ENCODE data around the gene SLX4IP. TPM values are rescaled to one million over a fixed set of nuclear protein-coding genes. Genes with fewer than 3 reads are reported as not detected.

The SLX4IP gene
- total and polyA plus RNA-seq, 2 of the 13 experiments (the other 11 are each of a cell fraction or from before 2014, with no cell fraction given), result 3.6 to 7.3 TPM

DNA sequence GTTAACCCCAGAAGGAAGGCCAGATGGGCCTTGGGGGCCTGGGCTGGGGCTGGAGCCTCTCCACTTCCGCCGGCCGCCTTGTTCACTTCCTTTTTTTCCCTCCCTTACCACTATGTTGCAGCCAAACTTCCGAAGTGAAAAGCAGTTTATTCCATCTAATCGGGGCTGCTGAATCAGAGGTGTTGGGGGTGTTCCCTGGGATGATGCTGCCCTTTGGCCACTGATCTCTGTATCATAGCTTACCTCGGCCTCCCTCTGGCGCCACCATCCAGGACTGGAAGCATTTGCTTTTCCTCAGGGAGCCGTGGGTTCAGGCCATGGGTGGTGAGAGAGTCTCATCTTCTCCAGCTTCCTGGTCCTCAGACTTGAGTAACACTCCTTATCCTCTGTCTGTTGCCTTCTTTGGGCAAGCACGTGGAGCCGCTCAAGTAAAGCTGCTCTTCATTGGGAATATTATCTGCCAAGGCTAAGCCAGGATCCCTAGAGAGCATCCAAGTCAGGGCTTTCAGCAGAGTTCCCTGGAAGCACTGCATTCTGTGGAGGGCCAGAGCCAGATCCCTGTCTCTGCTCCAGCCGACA lies 39.6 kb downstream of the SLX4IP start:
- FAIRE-seq (no peak), DNase-seq (ENCODE audit: low spot score) (no peak), ATAC-seq (no peak)
- 87% methylated on average over 11 of the region's 11 CpGs for WGBS (ENCODE audit: low lambda C conversion rate)
- Histone ChIP-seq H3K4me1 (ENCODE audit: insufficient read depth, low read length) (peaks cover 21% of the 10 kb centered on the region), H3K79me2 (ENCODE audit: insufficient read depth, low read length) (peaks cover 2% of the 10 kb centered on the region), H4K20me1 (ENCODE audit: insufficient read depth, low read length) (no peaks in the 10 kb centered on the region), H2AFZ (ENCODE audit: low read length) (no peak overlapping the region), H3K9me3 (ENCODE audit: low read length) (no peaks in the 10 kb centered on the region), H3K4me3 (replicated peaks in 1 of 3; ENCODE audit: insufficient read depth in 1 of 3, low read depth in 2 of 3, low read length in 3 of 3) (no peak overlapping the region), H3K9ac (ENCODE audit: insufficient read depth, low read depth, low read length) (no peak overlapping the region), H3K36me3 (replicated peaks in 1 of 2; ENCODE audit: control insufficient read depth in 1 of 2, insufficient read depth in 2 of 2, low read length in 2 of 2) (no peaks in the 10 kb centered on the region), H3K27me3 (ENCODE audit: control insufficient read depth in 1 of 2, insufficient read depth in 2 of 2, low read length in 2 of 2) (no peaks in the 10 kb centered on the region), H3K27ac (ENCODE audit: extremely low read length, insufficient read depth, low read length) (no peak overlapping the region), H3K4me2 (ENCODE audit: low read depth, low read length) (no peak overlapping the region)
- in situ Hi-C loops (cut with HindIII; ENCODE audit: extremely low pct_ligation_motif_present, low pct_unique_long_range_greater_than_20kb), result loop anchor here (10.0 kb wide), 1 partner anchor 60 kb away; no protein-coding TSS in a partner anchor
- ChIA-PET CTCF (ENCODE audit: low intra/inter-chr PET ratio, low total read pairs) (no interaction called here), POLR2A (interaction anchor here (1.3 kb wide), 1 partner anchor 40 kb away, joined by 6 read pairs; the partner anchor contains the start of gene MKKS)
- no TSS peak for BruUV-seq (replicated peaks)
- TF ChIP-seq, protein P1, sequence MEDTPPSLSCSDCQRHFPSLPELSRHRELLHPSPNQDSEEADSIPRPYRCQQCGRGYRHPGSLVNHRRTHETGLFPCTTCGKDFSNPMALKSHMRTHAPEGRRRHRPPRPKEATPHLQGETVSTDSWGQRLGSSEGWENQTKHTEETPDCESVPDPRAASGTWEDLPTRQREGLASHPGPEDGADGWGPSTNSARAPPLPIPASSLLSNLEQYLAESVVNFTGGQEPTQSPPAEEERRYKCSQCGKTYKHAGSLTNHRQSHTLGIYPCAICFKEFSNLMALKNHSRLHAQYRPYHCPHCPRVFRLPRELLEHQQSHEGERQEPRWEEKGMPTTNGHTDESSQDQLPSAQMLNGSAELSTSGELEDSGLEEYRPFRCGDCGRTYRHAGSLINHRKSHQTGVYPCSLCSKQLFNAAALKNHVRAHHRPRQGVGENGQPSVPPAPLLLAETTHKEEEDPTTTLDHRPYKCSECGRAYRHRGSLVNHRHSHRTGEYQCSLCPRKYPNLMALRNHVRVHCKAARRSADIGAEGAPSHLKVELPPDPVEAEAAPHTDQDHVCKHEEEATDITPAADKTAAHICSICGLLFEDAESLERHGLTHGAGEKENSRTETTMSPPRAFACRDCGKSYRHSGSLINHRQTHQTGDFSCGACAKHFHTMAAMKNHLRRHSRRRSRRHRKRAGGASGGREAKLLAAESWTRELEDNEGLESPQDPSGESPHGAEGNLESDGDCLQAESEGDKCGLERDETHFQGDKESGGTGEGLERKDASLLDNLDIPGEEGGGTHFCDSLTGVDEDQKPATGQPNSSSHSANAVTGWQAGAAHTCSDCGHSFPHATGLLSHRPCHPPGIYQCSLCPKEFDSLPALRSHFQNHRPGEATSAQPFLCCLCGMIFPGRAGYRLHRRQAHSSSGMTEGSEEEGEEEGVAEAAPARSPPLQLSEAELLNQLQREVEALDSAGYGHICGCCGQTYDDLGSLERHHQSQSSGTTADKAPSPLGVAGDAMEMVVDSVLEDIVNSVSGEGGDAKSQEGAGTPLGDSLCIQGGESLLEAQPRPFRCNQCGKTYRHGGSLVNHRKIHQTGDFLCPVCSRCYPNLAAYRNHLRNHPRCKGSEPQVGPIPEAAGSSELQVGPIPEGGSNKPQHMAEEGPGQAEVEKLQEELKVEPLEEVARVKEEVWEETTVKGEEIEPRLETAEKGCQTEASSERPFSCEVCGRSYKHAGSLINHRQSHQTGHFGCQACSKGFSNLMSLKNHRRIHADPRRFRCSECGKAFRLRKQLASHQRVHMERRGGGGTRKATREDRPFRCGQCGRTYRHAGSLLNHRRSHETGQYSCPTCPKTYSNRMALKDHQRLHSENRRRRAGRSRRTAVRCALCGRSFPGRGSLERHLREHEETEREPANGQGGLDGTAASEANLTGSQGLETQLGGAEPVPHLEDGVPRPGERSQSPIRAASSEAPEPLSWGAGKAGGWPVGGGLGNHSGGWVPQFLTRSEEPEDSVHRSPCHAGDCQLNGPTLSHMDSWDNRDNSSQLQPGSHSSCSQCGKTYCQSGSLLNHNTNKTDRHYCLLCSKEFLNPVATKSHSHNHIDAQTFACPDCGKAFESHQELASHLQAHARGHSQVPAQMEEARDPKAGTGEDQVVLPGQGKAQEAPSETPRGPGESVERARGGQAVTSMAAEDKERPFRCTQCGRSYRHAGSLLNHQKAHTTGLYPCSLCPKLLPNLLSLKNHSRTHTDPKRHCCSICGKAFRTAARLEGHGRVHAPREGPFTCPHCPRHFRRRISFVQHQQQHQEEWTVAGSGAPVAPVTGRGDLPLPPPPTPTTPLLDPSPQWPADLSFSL (CRISPR knock-in tag; IDR thresholded peaks at IDR 0.05), result no peak
- TF ChIP-seq GATA4 (IDR thresholded peaks at IDR 0.05; ENCODE audit: borderline replicate concordance, low read depth) (no peak), ZC3H4 (CRISPR knock-in tag; IDR thresholded peaks at IDR 0.05; ENCODE audit: borderline replicate concordance) (no peak), CBX5 (CRISPR knock-in tag; IDR thresholded peaks at IDR 0.05; ENCODE audit: borderline replicate concordance) (no peak)
- TF ChIP-seq, protein P2, sequence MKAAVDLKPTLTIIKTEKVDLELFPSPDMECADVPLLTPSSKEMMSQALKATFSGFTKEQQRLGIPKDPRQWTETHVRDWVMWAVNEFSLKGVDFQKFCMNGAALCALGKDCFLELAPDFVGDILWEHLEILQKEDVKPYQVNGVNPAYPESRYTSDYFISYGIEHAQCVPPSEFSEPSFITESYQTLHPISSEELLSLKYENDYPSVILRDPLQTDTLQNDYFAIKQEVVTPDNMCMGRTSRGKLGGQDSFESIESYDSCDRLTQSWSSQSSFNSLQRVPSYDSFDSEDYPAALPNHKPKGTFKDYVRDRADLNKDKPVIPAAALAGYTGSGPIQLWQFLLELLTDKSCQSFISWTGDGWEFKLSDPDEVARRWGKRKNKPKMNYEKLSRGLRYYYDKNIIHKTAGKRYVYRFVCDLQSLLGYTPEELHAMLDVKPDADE (CRISPR knock-in tag; IDR thresholded peaks at IDR 0.05), result no peak
- TF ChIP-seq, protein P3, sequence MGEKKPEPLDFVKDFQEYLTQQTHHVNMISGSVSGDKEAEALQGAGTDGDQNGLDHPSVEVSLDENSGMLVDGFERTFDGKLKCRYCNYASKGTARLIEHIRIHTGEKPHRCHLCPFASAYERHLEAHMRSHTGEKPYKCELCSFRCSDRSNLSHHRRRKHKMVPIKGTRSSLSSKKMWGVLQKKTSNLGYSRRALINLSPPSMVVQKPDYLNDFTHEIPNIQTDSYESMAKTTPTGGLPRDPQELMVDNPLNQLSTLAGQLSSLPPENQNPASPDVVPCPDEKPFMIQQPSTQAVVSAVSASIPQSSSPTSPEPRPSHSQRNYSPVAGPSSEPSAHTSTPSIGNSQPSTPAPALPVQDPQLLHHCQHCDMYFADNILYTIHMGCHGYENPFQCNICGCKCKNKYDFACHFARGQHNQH (CRISPR knock-in tag; IDR thresholded peaks at IDR 0.05), result no peak
- TF ChIP-seq, protein P4, sequence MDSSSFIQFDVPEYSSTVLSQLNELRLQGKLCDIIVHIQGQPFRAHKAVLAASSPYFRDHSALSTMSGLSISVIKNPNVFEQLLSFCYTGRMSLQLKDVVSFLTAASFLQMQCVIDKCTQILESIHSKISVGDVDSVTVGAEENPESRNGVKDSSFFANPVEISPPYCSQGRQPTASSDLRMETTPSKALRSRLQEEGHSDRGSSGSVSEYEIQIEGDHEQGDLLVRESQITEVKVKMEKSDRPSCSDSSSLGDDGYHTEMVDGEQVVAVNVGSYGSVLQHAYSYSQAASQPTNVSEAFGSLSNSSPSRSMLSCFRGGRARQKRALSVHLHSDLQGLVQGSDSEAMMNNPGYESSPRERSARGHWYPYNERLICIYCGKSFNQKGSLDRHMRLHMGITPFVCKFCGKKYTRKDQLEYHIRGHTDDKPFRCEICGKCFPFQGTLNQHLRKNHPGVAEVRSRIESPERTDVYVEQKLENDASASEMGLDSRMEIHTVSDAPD (CRISPR knock-in tag; IDR thresholded peaks at IDR 0.05), result no peak
- intact Hi-C loops (cut with micrococcal nuclease; ENCODE audit: unreplicated experiment), result loop anchor here (5.0 kb wide), 1 partner anchor 733 kb away; no protein-coding TSS in a partner anchor
